D721Med (cell line): ENCODE data around the gene PAN3.

Experiments
- DNase-seq: peaks from one replicate; pipeline ENCODE4 v3.0.0; 2011; ENCODE audit warnings: low spot score; ENCODE audit not compliant: insufficient read length
- FAIRE-seq: peaks from 2 replicates; lab custom pipeline; 2011; peaks lifted over from hg19 to GRCh38; lab: Jason Lieb, UNC
- CTCF ChIP-seq: IDR thresholded peaks from 2 replicates; pipeline ENCODE4 v1.5.1; 2012; ENCODE audit warnings: mild to moderate bottlenecking, control low read depth; ENCODE audit not compliant: insufficient read depth; ENCODE audit errors: missing control alignments

Gene PAN3

GRCh38 chr13:28314879-28315278, 176.5 kb downstream of the PAN3 start:
- FAIRE-seq: no peak
- DNase-seq: no peak
- no peak for TF ChIP-seq CTCF

- FAIRE-seq (no peak), DNase-seq (no peak)
- TF ChIP-seq CTCF: no peak
Observed at GRCh38 chr13:28316129-28316528, 177.8 kb downstream of the PAN3 start.

GRCh38 chr13:28316836-28317235, 178.5 kb downstream of the PAN3 start:
- DNase-seq (no peak), FAIRE-seq (no peak)
- TF ChIP-seq CTCF: no peak

- no peak for FAIRE-seq
- no peak for TF ChIP-seq CTCF
- no peak for DNase-seq
Observed at GRCh38 chr13:28318496-28318895, 180.2 kb downstream of the PAN3 start.

GRCh38 chr13:28319528-28319927, 181.2 kb downstream of the PAN3 start:
- TF ChIP-seq CTCF: no peak
- FAIRE-seq: no peak

GRCh38 chr13:28320209-28320608, 181.9 kb downstream of the PAN3 start:
- DNase-seq (no peak), FAIRE-seq (no peak)
- no peak for TF ChIP-seq CTCF

More at GRCh38 chr13:28319528-28319927, 181.2 kb downstream of the PAN3 start:
- DNase-seq: no peak

GRCh38 chr13:28320884-28321574, 182.7 kb downstream of the PAN3 start:
- DNase-seq (no peak), FAIRE-seq (no peak)
- TF ChIP-seq CTCF: no peak
